HEK293 (cell line): ENCODE measurements around the gene GNB1L.

Experiments
- CTCF ChIA-PET: fragments of 350-600 bp; formaldehyde crosslinking; extraction: SDS; loops from one replicate; lab custom pipeline; 2021; ENCODE audit warnings: antibody characterized with exemption; lab: Yijun Ruan, JAX
- POLR2A ChIA-PET: fragments of 300-600 bp; formaldehyde crosslinking; extraction: SDS; loops from one replicate; lab custom pipeline; 2020; ENCODE audit warnings: antibody characterized with exemption, inconsistent platforms; lab: Yijun Ruan, JAX
- H3K27ac ChIP-seq: fragments of 200-500 bp; sonication (Bioruptor generic); 2 replicates; pipeline ENCODE4 v1.5.1; 2014; ENCODE audit warnings: low read depth, low read length, control low read depth, inconsistent platforms; ENCODE audit errors: extremely low read depth
- H3K36me3 ChIP-seq, 2 experiments: fragments of 200-500 bp in 1 of 2; sonication (Bioruptor generic) in 1 of 2; 1 replicate in 1 of 2; 2 replicates in 1 of 2; pipeline ENCODE4 v1.5.1; 2014 to 2017; ENCODE audit warnings: inconsistent platforms in 2 of 2, low read length in 2 of 2; ENCODE audit not compliant: control insufficient read depth in 2 of 2, insufficient read depth in 1 of 2
- H3K4me1 ChIP-seq: fragments of 200-500 bp; sonication (Bioruptor generic); 2 replicates; pipeline ENCODE4 v1.5.1; 2014; ENCODE audit warnings: mild to moderate bottlenecking, low read length, inconsistent platforms; ENCODE audit not compliant: control insufficient read depth, insufficient read depth
- H3K4me3 ChIP-seq: 2 replicates; pipeline ENCODE4 v1.5.1; 2011; ENCODE audit warnings: low read depth, mild to moderate bottlenecking, control low read depth, low read length, moderate library complexity
- H3K9me3 ChIP-seq: fragments of 200-500 bp; sonication (Bioruptor generic); 2 replicates; pipeline ENCODE4 v1.5.1; 2014; ENCODE audit warnings: low read depth, low read length, inconsistent platforms; ENCODE audit not compliant: control insufficient read depth, insufficient read depth
- GLIS2 ChIP-seq: fragments of 450-650 bp; formaldehyde crosslinking; IDR thresholded peaks from 2 replicates; pipeline ENCODE4 v1.5.1; 2016; ENCODE audit warnings: missing biosample characterization, missing genetic modification characterization
- PATZ1 ChIP-seq: fragments of 450-650 bp; formaldehyde crosslinking; IDR thresholded peaks from 2 replicates; pipeline ENCODE4 v1.5.1; 2016; ENCODE audit warnings: missing biosample characterization, missing genetic modification characterization
- ZBTB17 ChIP-seq: fragments of 450-650 bp; formaldehyde crosslinking; IDR thresholded peaks from 2 replicates; pipeline ENCODE4 v1.5.1; 2016; ENCODE audit warnings: missing biosample characterization, missing genetic modification characterization
- ZBTB20 ChIP-seq: fragments of 450-650 bp; formaldehyde crosslinking; IDR thresholded peaks from 2 replicates; pipeline ENCODE4 v1.5.1; 2016; ENCODE audit warnings: missing biosample characterization, missing genetic modification characterization
- ZBTB26 ChIP-seq: fragments of 450-650 bp; formaldehyde crosslinking; optimal IDR thresholded peaks from 2 replicates; pipeline ENCODE3; 2016; ENCODE audit warnings: missing biosample characterization, mild to moderate bottlenecking, missing genetic modification characterization
- ZBTB8A ChIP-seq: fragments of 450-650 bp; formaldehyde crosslinking; IDR thresholded peaks from 2 replicates; pipeline ENCODE4 v1.5.1; 2016; ENCODE audit warnings: missing biosample characterization, missing genetic modification characterization
- ZNF146 ChIP-seq: fragments of 450-650 bp; formaldehyde crosslinking; IDR thresholded peaks from 2 replicates; pipeline ENCODE4 v1.5.1; 2016; ENCODE audit warnings: missing biosample characterization, missing genetic modification characterization
- ZNF184 ChIP-seq: fragments of 450-650 bp; IDR thresholded peaks from 2 replicates; pipeline ENCODE4 v1.5.1; 2018; ENCODE audit warnings: missing biosample characterization, mild to moderate bottlenecking, missing genetic modification characterization
- ZNF2 ChIP-seq: fragments of 450-650 bp; formaldehyde crosslinking; IDR thresholded peaks from 2 replicates; pipeline ENCODE4 v1.5.1; 2016; ENCODE audit warnings: missing biosample characterization, missing genetic modification characterization
- ZNF211 ChIP-seq: fragments of 450-650 bp; formaldehyde crosslinking; IDR thresholded peaks from 2 replicates; pipeline ENCODE4 v1.5.1; 2016; ENCODE audit warnings: low read depth, missing biosample characterization, missing genetic modification characterization
- ZNF266 ChIP-seq: fragments of 450-650 bp; formaldehyde crosslinking; IDR thresholded peaks from 2 replicates; pipeline ENCODE4 v1.5.1; 2016; ENCODE audit warnings: missing biosample characterization, missing genetic modification characterization, low read depth
- ZNF335 ChIP-seq: fragments of 450-650 bp; formaldehyde crosslinking; conservative IDR thresholded peaks from 2 replicates; pipeline ENCODE4 v1.5.1; 2016; ENCODE audit warnings: missing biosample characterization, missing genetic modification characterization
- ZNF341 ChIP-seq: fragments of 450-650 bp; formaldehyde crosslinking; IDR thresholded peaks from 2 replicates; pipeline ENCODE4; 2016; ENCODE audit warnings: low read depth, missing biosample characterization, missing genetic modification characterization
- ZNF394 ChIP-seq: fragments of 450-650 bp; formaldehyde crosslinking; IDR thresholded peaks from 2 replicates; pipeline ENCODE4 v1.5.1; 2016; ENCODE audit warnings: missing biosample characterization, missing genetic modification characterization, mild to moderate bottlenecking, moderate library complexity, borderline replicate concordance
- ZNF626 ChIP-seq: fragments of 450-650 bp; sonication (Bioruptor Pico); formaldehyde crosslinking; IDR thresholded peaks from 2 replicates; pipeline ENCODE4 v1.5.1; 2018; ENCODE audit warnings: missing biosample characterization, missing genetic modification characterization, inconsistent platforms
- ZNF629 ChIP-seq: fragments of 450-650 bp; formaldehyde crosslinking; IDR thresholded peaks from 2 replicates; pipeline ENCODE4 v1.5.1; 2017; ENCODE audit warnings: missing biosample characterization, missing genetic modification characterization
- ZNF660 ChIP-seq: fragments of 450-650 bp; IDR thresholded peaks from 2 replicates; pipeline ENCODE4 v1.5.1; 2018; ENCODE audit warnings: missing biosample characterization, mild to moderate bottlenecking, missing genetic modification characterization
- ZNF830 ChIP-seq: fragments of 450-650 bp; IDR thresholded peaks from 2 replicates; pipeline ENCODE4 v1.5.0; 2018; ENCODE audit warnings: missing biosample characterization, missing genetic modification characterization, low read depth, mild to moderate bottlenecking, moderate library complexity
- ZSCAN16 ChIP-seq: fragments of 450-650 bp; formaldehyde crosslinking; IDR thresholded peaks from 2 replicates; pipeline ENCODE4 v1.5.1; 2016; ENCODE audit warnings: missing biosample characterization, missing genetic modification characterization
- TF ChIP-seq, protein P1 (sequence below): fragments of 450-650 bp; formaldehyde crosslinking; IDR thresholded peaks from 2 replicates; pipeline ENCODE4 v1.5.1; 2016; ENCODE audit warnings: missing biosample characterization, missing genetic modification characterization
- TF ChIP-seq, protein P2 (sequence below): fragments of 450-650 bp; formaldehyde crosslinking; conservative IDR thresholded peaks from 2 replicates; pipeline ENCODE4 v1.5.1; 2016; ENCODE audit warnings: low read depth, missing biosample characterization, missing genetic modification characterization

Gene GNB1L

GRCh38 chr22:19762568-19763457 is 91.9 kb downstream of the GNB1L start:
- Histone ChIP-seq H3K4me1 (no peaks in the 10 kb centered on the region), H3K36me3 (peaks cover 0 to 54% of the 10 kb centered on the region in 2 experiments; a peak in 1 of 3 replicates), H3K27ac (peak overlapping the region; percentile 83; the same call in 1 of the 2 replicates), H3K9me3 (no peaks in the 10 kb centered on the region), H3K4me3 (no peak overlapping the region)
- CTCF ChIA-PET = interaction anchor here (0.6 to 2.1 kb wide), 5 partner anchors 13 to 147 kb away, joined by 3 to 7 read pairs (median 5); no protein-coding TSS in a partner anchor
- POLR2A ChIA-PET = interaction anchor here (0.5 to 0.8 kb wide), 2 partner anchors 86 to 282 kb away, joined by 4 read pairs; no protein-coding TSS in a partner anchor
- TF ChIP-seq ZNF266 (tag by site-specific recombination) = no peak
- 0 out of 2 replicates have a peak, but pooled peaks have one; percentile 13 for TF ChIP-seq ZBTB8A (tag by site-specific recombination)
- TF ChIP-seq ZNF830 (tag by site-specific recombination) = no peak
- TF ChIP-seq ZNF211 = no peak
- TF ChIP-seq, all 188 proteins: peak for 1

- ChIA-PET CTCF (interaction anchor here (1.4 to 2.1 kb wide), 2 partner anchors 32 to 148 kb away, joined by 6 to 7 read pairs; no protein-coding TSS in a partner anchor), POLR2A (interaction anchor here (0.8 kb wide), 1 partner anchor 87 kb away, joined by 4 read pairs; no protein-coding TSS in a partner anchor)
- H3K9me3 ChIP-seq = no peaks in the 10 kb centered on the region
- no peak overlapping the region for H3K4me3 ChIP-seq
- H3K27ac ChIP-seq = peak overlapping the region; percentile 83
- no peaks in the 10 kb centered on the region for H3K4me1 ChIP-seq
- H3K36me3 ChIP-seq = peaks cover 0 to 45% of the 10 kb centered on the region in 2 experiments; a peak in 1 of 3 replicates
- peak; percentile 51; the same call in 1 of the 2 replicates for TF ChIP-seq ZSCAN16
- TF ChIP-seq ZNF626 (tag by site-specific recombination) = no peak
- no peak for TF ChIP-seq ZNF146 (tag by site-specific recombination)
- TF ChIP-seq ZNF184 = no peak
- peak; percentile 62 for TF ChIP-seq ZNF341 (tag by site-specific recombination)
- no peak for TF ChIP-seq ZNF660
- 0 out of 2 replicates have a peak, but pooled peaks have one; percentile 9 for TF ChIP-seq ZNF2 (tag by site-specific recombination)
- no peak for TF ChIP-seq ZNF629
- TF ChIP-seq, protein P1, sequence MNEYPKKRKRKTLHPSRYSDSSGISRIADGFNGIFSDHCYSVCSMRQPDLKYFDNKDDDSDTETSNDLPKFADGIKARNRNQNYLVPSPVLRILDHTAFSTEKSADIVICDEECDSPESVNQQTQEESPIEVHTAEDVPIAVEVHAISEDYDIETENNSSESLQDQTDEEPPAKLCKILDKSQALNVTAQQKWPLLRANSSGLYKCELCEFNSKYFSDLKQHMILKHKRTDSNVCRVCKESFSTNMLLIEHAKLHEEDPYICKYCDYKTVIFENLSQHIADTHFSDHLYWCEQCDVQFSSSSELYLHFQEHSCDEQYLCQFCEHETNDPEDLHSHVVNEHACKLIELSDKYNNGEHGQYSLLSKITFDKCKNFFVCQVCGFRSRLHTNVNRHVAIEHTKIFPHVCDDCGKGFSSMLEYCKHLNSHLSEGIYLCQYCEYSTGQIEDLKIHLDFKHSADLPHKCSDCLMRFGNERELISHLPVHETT (tag by site-specific recombination) = no peak
- peak; percentile 66 for TF ChIP-seq ZBTB17
- TF ChIP-seq ZBTB20 (tag by site-specific recombination) = peak; percentile 40; the same call in 1 of the 2 replicates
- peak; percentile 30 for TF ChIP-seq ZNF335 (tag by site-specific recombination)
- peak; percentile 24; the same call in 1 of the 2 replicates for TF ChIP-seq GLIS2 (tag by site-specific recombination)
- TF ChIP-seq, protein P2, sequence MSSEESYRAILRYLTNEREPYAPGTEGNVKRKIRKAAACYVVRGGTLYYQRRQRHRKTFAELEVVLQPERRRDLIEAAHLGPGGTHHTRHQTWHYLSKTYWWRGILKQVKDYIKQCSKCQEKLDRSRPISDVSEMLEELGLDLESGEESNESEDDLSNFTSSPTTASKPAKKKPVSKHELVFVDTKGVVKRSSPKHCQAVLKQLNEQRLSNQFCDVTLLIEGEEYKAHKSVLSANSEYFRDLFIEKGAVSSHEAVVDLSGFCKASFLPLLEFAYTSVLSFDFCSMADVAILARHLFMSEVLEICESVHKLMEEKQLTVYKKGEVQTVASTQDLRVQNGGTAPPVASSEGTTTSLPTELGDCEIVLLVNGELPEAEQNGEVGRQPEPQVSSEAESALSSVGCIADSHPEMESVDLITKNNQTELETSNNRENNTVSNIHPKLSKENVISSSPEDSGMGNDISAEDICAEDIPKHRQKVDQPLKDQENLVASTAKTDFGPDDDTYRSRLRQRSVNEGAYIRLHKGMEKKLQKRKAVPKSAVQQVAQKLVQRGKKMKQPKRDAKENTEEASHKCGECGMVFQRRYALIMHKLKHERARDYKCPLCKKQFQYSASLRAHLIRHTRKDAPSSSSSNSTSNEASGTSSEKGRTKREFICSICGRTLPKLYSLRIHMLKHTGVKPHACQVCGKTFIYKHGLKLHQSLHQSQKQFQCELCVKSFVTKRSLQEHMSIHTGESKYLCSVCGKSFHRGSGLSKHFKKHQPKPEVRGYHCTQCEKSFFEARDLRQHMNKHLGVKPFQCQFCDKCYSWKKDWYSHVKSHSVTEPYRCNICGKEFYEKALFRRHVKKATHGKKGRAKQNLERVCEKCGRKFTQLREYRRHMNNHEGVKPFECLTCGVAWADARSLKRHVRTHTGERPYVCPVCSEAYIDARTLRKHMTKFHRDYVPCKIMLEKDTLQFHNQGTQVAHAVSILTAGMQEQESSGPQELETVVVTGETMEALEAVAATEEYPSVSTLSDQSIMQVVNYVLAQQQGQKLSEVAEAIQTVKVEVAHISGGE (tag by site-specific recombination) = peak; percentile 93
- TF ChIP-seq PATZ1 (tag by site-specific recombination) = 0 out of 2 replicates have a peak, but pooled peaks have one; percentile 23
- TF ChIP-seq ZNF394 (tag by site-specific recombination) = no peak
- peak; percentile 31 for TF ChIP-seq ZBTB26 (tag by site-specific recombination)
These were observed 92.7 kb downstream of the GNB1L start for GRCh38 chr22:19761725-19762567.
